Right ventricle myocardium inferior (tissue), 1 donor: ENCODE results near the gene POU6F1. TPM values are rescaled to one million over a fixed set of nuclear protein-coding genes. Genes with fewer than 3 reads are reported as not detected.

ENCODE experiments used
- ATAC-seq: fragments of 200-7000 bp; cut with Tn5 transposase; one replicate; pipeline ENCODE4 v1.9.1; 2020; ENCODE audit warnings: mild to moderate bottlenecking, moderate library complexity
- DNase-seq: peaks from one replicate; pipeline ENCODE4 v3.0.0; 2021; ENCODE audit errors: missing footprints
- intact Hi-C: fragments of 100-400 bp; cut with DNase I; formaldehyde crosslinking; loops from one replicate; pipeline ENCODE4 v1.11.0; 2022
- total RNA-seq: library from RNA; stranded (reverse); fragmentation: NEBNext Ultra II Directional; extraction: Animal tissue kit (Norgen Biotek cat#: 25700); gene quantifications from one replicate; pipeline ENCODE4 v1.2.1, GENCODE V29; 2021
- donor health status: DM: no; HTN: yes; CAD: no; lungs with severe emphysema.

POU6F1 gene
- total RNA-seq, 1 donor from 2014 or later: 8.6 TPM

DNA sequence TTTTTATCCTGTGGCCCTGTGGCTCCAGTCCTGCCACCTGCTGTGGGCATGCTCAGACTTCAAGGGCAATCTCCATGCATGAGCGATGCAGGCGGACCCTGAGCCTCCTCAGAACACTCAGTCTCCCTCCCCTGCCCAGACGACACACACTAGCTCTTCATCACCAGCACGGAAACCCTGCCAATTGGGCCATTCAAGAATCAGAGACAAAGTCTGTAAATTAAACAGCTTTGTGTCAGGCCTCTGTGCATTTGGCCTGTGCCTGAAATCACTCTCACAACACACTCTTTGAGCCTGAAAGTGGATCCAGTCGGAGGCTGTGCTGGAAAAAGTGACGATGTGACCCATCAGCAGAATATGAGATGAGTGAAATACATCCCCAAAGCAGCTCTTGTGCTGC is 12.5 kb downstream of the POU6F1 start:
- no peak for DNase-seq
- no peak for ATAC-seq
- intact Hi-C loops: no loop called here

DNA sequence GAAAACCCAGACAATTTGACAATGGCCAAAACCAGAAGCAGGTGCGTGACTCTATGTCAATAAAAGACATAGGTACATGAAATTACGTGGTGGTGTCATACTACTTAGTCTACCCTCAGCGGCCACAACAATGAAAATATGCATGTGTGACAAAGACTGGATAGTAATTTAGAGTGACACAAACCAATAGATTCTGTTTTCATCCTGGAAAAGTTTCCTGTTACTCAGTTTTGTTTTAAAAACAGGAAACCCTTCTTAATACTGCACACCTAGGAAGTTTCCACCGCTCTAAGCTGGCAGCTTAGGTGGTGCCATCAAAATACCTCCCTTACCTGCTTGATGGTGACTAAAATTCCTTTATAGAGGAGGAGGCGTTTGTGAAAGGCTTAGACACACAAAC is 15.1 kb downstream of the POU6F1 start:
- DNase-seq (no peak), ATAC-seq (no peak)
- intact Hi-C loops: no loop called here

DNA sequence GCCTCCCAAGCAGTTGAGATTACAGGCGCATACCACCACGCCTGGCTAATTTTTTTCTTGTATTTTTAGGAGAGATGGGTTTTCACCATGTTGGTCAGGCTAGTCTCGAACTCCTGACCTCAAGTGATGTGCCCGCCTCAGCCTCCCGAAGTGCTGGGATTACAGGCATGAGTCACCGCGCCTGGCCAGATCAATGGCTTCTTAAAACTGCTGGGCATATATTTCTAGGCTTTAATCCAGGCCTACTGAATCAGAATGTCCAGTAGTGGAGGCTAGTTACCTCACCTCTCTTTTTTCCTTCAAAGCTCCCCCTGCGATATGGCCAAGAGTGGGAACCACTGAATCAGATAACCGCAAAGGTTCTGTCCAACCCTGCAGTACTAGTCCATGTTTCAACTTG is 17.1 kb downstream of the POU6F1 start:
- DNase-seq: no peak
- intact Hi-C loops: no loop called here
- no peak for ATAC-seq

DNA sequence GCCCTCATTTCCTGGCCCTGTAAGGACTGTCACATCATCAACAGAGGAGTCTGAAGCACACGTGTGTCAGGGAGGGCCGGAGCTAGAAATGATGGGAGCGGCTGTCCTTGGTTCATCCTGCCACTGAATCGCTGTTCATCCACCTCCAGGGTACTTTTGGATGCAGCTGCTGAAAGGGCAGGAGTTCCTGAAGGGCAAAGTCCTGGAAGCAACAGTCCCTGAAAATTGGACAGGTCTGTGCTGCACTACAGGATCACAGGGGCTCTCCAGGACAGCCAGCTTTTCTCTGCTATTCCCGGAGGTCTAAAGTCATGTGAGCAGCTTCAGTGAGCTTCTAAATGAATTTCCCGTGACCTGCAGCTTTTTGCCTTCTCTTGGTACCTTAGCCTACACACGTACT is 17.7 kb downstream of the POU6F1 start:
- DNase-seq: no peak
- ATAC-seq: no peak
- intact Hi-C loops: no loop called here

DNA sequence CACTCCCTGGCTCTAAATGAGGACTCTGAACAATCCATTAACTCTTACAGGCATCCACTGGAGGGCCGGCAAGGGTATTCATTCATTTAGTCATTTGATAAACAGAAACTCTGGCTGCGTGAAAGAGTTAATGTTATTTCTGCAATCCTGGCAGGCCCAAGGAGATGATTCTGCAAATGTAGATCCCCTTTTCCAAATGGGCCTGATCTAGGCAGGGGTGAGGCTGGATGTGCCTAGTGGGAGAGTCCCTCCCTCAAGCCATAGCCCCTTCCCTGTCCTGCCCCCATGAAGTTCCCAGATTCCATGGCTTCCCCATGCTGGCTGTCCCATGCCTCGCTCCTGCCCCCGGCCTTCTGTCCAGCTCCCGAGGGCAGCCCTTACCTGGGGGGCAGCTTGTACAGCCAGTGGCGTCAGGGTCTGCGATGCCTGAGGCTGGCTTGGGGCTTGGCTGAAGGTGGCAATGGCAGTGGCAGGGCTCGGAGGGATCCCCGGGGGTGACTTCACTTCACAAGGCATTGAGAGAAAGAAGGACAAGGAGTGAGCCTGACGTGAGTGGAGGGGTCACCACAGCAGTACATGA is 18.4 kb downstream of the POU6F1 start:
- DNase-seq (no peak), ATAC-seq (no peak)
- intact Hi-C loops: no loop called here

DNA sequence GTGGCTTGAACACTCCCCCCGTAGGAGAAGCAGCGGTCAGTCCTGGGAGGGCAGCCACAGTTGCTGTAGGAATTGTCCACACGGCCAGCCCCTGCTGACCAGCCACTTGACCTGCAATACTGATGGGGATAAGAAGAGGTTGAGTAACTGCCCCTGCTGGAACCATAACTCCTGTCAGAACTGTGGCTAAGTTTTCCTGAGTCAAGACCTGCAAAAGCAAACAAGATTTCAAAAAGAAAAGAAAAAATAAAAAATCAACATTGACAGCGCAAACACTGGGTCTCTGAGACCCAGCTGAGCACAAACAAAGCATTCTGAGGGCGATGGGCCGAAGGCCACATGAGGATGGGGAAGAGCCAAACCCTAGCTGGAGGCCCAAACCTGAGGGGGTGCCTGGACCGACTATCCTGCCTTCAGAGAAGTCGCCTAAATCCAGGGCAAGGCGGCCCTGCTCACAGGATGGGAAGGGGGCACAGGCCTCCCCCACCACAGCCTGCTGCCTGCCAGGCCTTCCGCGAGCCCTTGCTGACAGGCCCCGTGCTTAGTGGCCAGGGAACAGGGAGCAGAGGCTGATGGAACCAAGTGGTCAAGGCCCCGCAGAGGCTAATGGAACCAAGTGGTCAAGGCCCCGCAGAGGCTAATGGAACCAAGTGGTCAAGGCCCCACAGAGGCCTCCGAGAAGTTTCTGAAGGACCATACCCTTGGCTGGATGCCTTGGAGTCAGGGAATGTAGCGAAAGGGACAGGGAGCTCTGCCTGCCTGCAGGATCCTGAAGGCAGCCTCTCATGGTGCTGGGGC is 19.1 kb downstream of the POU6F1 start:
- DNase-seq (no peak), ATAC-seq (no peak)
- intact Hi-C loops: no loop called here

DNA sequence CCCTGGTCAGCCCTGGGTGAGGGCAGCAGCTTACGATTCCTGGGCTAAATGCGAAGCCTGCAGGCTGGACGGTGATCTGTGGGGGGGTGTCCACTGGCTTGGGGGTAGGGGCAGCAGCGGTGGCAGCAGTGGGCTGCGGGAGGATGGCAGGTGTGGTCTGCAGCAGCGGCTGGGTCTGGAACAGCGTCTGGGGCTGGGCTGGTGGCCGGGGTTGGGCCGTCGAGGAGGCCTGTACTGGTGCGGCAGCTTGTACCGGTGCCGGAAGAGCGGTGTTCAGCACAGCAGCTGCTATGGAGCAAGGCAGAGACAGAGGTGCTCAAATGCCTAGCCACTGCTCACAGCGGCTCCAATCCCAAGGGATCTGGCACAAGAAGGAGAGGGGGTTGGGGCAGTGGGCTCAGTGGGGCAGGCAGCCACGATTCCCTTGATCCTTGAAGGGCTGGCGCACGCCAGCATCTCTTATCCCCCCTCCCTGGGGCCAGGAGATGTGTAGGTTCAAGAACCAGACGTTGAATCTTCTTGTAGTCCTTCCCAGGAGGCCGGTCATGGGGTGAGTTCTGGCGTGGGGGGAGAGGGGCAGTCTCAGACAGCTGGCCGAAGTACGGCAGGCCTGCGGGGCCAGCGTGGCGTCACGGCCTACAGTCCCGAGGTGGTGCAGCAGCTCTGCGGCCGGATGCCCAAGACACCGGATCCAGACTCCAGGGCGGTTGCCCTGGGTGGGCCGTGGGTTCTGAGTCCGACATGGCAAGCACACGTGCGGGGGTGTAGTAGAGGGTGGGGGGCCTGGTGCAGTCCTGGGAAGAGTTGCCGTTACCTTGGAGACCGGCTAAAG is 19.9 kb downstream of the POU6F1 start:
- DNase-seq (no peak), ATAC-seq (peak; percentile 5)
- intact Hi-C loops: no loop called here

DNA sequence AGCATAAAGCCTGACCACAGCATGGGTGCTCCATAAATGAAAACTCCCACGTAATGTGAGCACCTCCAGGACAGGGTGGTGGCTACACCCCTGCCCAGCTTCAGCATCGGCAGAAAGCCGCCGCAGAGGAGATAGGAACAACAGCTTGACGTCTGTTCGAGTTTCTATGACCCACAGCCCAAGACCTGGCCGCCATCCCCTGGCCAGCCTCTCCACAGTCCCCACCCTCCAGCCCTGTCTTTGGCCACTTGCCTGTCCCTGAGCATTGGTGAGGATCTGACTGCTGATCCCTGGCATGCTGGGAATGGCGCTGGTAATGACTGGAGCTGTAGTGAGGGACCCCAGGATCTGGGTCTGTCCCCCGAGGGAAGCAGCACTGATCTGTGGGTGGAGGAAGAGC is 21.3 kb downstream of the POU6F1 start:
- intact Hi-C loops: no loop called here
- no peak for ATAC-seq
- DNase-seq: no peak

DNA sequence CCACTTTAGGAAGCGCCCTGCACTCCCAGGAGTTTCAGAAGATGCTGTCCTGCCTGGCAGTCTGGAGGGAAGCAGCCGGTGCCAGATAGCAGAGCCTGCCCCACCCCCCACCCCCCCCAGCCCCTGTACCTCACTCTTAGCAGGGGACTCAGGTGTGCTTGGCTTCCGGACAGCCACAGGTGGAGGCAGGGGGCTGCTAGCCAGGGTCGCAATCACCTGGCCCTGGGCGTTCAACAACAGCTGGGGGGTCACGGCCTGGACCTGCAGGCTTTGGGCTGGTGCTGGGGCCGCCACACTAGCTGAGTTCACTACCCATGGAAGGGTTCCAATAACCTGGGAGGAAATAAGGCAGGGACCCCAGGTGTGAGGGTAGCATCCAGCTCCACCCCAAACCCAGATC is 22.0 kb downstream of the POU6F1 start:
- no peak for ATAC-seq

DNA sequence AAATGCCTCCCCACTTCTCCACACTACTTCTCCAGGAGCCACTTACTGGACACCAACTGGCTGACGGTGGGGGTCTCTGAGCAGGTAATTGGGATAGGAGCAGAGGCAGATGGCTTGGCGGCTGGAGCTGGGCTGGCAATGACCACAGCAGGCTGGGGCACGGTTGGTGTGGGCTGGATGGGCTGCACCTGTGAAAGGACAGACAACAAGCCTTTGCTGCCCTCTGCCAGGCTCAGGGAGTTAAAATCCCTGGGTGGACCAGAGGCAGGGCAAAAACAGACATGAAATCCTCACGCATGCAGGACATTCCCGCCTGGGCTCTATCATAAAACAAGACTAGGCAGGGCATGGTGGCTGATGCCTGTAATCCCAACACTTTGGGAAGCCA is 25.6 kb downstream of the POU6F1 start:
- intact Hi-C loops: no loop called here
- no peak for ATAC-seq
- no peak for DNase-seq

More for the DNA sequence above, 22.0 kb downstream of the POU6F1 start:
- DNase-seq: no peak
- intact Hi-C loops: no loop called here

DNA sequence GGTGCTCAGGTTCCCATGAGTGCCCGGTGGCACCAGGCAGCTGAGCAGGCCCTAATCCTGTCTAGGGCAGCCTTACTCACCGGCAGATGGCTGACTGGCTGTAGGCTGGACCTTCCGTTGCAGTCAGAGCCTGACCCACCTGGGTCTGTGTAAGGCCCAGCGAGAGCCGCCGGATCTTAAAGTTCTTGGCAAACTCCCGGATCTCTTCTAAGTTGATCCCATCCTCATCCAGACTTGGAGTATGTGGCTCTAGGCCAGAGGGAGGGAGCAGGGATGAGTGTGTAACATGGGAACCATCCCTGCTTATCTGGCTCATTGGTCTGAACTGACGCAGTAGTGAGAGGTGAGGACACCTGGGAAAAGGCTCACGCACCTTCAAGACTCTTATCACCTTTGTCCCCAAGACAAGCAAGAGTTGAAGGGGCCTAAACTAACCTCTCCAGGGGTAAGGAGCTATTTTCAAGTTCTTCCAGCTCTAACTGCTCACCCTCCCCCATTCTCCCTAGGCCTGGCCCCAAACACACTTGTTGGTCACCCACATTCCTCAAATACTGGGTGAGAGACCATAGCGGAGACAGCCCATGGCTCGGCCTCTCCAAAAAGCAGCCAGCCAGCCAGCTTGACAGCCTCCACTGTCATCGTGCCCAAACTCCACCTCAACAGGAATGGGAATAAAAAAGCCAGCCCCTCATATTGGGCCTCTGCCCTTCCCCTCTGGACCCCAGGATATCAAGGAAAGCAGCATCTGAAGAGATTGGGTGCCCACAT is 26.2 kb downstream of the POU6F1 start:
- ATAC-seq (no peak), DNase-seq (no peak)
- intact Hi-C loops: no loop called here

DNA sequence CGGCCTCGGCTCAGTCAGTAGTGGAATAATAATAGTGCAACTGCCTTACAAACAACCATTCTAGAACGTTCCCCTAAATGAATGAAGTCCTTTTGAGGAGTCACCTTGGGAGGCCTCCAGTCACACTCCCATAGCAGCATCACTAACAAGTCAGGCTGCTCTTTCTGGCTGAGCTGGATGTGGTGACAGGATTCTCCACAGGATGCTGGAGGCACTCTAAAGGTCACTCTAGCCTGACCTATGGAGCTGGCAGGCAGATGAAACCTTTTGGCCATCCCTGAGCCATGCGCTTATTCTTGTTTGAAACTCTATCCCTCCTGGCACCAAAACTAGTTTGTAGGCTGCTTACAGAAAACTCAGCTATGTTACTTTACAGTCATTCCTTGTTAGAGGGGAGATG is 27.0 kb downstream of the POU6F1 start:
- intact Hi-C loops: no loop called here
- no peak for DNase-seq
- no peak for ATAC-seq

DNA sequence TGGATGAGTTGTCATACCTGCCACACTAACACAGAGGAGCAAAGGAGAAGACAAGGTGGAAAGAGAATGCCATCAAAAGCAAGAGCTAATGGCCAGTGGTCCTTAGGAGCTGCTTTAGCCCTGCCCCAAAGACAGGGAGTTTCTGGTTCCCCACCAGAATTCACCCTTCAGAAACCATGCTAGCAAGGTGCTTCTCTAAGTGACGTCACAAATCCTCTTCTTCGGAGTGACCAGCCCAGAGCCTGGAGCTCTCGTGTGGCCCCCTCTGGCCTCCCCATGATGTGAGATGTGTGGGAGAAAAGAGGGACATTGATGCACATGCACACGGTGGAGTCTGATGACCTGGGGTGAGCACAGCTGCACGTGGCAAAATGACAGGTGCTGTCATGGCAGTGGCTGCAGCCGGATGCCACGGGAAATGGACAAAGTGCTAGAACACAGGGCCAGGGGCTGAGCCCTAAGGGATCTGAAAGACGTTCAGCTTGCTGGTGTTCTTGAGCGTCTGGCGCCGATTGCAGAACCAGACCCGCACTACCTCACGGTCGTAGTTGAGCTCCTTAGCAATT is 28.0 kb downstream of the POU6F1 start:
- DNase-seq (no peak), ATAC-seq (no peak)
- intact Hi-C loops: no loop called here

DNA sequence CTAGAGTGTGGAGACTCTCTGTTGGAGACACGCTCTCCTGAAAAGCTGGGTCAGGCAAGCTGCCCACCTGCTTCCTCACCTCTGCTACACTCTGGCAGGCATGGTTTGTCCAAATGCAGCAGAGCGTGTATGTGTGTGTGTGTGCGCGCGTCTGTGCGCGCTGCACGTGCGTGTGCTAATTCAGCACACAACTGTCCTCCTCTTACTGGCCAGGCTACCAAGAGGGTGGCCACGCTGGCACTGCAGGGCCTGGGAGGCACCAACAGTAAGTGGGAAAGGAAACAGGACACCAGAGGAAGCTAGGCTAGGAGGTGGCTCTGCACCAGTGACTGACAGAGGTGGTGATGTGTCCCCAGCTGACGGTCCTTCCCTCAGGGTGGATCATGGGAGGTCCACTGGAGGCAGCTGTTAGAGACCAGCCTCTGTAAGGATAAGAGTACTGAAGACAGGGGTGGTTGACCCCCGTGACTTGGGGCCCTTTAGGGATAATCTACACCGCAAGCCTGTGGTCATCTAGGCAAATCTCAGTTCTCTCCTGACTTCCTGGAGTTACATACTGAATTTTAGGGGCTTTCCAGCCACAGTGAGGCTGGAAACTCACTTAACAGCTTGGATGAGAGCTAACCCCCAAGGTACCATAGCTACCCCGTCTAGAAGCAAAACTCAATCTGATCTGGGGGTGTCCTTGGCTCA is 29.4 kb downstream of the POU6F1 start:
- intact Hi-C loops: no loop called here
- DNase-seq (no peak), ATAC-seq (no peak)

DNA sequence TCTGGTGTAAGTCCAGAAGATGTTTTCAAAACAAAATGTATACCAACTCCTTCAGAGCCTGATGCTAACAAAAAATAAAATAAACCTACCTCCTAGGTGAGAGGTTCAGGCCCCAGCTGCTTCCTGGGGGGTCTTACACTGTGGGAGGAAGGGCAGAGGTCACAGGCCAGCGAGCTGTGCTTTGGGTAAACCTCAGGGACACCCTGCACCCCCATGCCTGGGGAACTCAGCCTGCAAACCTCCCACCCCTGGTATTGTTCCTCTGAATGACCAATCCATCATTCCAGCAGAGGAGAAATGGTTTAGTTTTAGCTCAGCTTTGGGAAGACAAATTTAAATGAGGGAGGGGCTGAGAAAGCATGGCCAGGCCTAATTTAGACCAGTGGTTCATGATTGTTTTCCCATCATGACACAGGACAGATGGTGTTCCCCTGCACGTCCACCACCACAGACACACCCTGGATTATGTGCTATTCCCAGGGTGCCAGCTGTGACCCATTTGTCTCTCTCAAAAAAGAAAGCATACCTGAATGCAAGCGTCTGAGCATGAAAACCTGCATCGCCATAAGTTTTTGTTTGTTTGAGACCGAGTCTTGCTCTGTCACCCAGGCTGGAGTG is 30.4 kb downstream of the POU6F1 start:
- no peak for ATAC-seq
- intact Hi-C loops: no loop called here
- no peak for DNase-seq

DNA sequence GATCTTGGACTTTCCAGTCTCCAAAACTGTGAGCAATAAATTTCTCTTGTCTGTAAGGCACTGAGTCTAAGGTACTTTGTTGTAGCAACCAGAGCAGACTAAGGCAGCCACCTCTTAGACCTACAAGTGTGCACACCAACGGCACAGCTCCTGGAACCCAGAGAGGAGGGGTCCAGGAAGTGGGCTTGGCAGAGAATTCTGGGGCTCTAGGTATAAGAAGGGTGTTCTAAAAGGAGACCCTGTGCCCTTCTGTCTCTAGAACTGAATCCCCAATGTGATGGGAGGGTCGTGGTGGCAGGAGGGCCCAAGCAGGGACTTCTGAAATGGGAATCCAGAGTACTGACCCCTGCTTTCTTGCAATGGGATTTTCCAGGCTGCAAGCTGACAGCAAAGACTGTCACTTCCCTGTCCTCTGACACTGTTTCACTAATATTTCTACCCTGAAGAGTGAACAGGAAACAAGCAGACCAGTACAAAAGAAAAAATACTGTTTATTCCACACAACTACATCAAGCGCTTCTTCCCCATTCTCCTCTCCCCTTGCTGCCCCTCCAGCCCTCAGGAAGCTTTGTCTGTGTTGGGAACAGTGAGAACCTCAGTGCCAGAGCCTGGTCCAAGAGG is 31.3 kb downstream of the POU6F1 start:
- no peak for DNase-seq
- intact Hi-C loops: no loop called here
- ATAC-seq: no peak

DNA sequence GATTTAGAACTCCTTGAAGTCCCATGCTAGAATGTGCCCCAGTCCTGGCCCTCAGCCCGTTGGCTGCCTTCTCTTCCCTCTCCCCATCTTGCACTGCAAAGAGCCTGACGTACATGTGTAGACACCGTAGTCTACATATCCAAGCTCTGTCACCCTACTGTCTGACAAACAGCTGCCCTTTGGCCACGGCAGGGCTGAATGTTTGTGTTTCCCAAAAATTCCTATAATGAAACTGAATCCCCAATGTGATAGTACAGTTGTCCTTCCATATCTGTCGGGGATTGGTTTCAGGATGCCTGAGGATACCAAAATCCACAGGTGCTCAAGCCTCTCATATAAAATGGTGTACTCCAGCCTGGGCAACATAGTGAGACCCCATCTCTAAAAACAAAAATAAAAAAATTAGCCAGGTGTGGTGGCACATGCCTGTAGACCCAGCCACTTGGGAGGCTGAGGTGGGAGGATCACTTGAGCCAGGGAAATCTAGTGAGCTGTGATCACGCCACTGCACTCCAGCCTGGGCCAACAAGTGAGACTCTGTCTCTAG is 32.6 kb downstream of the POU6F1 start:
- ATAC-seq (no peak), DNase-seq (no peak)
- intact Hi-C loops: no loop called here
